Activated T-helper 17 cell treated with anti-CD3 and anti-CD28 coated beads, Interleukin-2, amount 50 U/mL, for 72 hours (primary cell): ENCODE data around the gene C1QB. TPM values are rescaled to one million over a fixed set of nuclear protein-coding genes. Genes with fewer than 3 reads are reported as not detected.

Source experiments
- ATAC-seq: fragments of 150-1000 bp; cut with Tn5 transposase; replicated peaks from 2 replicates; pipeline ENCODE4 v1.10.0; 2021; ENCODE audit warnings: mild to moderate bottlenecking, moderate library complexity
- H3K27ac Mint-ChIP-seq: one replicate; pipeline ENCODE4 v1.8.0; 2022; ENCODE audit warnings: mixed read lengths
- H3K27me3 Mint-ChIP-seq: one replicate; pipeline ENCODE4 v1.8.0; 2022; ENCODE audit warnings: mixed read lengths
- H3K36me3 Mint-ChIP-seq: one replicate; pipeline ENCODE4 v1.8.0; 2022; ENCODE audit warnings: low read depth, mild to moderate bottlenecking, mixed read lengths
- H3K4me1 Mint-ChIP-seq: one replicate; pipeline ENCODE4 v1.8.0; 2022; ENCODE audit warnings: mixed read lengths
- H3K4me3 Mint-ChIP-seq: one replicate; pipeline ENCODE4 v1.8.0; 2022; ENCODE audit warnings: mild to moderate bottlenecking, mixed read lengths
- H3K9me3 Mint-ChIP-seq: one replicate; pipeline ENCODE4 v1.8.0; 2022; ENCODE audit warnings: mixed read lengths
- total RNA-seq, 2 donors: library from RNA; stranded (reverse); gene quantifications; one replicate each; pipeline ENCODE4 v1.2.3, GENCODE V29; 2022

Gene C1QB
- total RNA-seq, 2 donors from 2014 or later, result not detected

DNA sequence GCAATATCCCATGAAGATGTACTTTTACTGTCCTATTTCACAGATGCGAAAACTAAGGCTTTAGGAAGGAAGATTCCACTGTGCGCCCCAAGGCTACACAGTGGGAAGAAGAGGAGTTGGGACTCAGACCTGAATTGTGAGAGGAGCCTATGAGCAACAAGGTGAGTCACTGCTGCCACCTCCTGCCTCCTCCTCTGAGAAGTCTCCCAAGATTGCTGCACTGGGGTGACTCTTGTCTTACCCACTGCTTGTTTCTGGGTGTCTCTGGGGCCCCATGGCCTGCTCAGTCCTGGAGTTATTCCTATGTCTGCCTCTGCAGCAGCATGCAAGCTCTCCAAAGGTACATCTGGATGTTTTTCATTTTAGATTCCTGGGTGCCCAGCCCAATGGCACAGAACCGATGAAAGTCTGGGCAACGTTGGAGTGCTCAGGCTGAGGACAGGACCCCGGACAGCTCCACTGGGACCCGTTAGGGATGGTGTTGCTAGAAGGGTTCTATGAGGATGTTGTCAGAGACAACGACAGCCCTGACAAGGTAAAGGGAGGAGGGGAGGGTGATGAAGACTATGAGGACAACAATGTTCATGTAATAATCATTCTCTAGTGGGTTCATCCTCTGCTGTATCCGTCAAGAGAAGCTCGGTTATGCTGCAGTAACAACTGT lies 27.6 kb upstream of the C1QB start:
- Mint-ChIP-seq H3K4me3 (no peak overlapping the region), H3K9me3 (no peaks in the 10 kb centered on the region), H3K4me1 (no peaks in the 10 kb centered on the region), H3K27ac (no peak overlapping the region), H3K27me3 (peaks cover 41% of the 10 kb centered on the region), H3K36me3 (no peaks in the 10 kb centered on the region)
- peak; percentile 37 for ATAC-seq

DNA sequence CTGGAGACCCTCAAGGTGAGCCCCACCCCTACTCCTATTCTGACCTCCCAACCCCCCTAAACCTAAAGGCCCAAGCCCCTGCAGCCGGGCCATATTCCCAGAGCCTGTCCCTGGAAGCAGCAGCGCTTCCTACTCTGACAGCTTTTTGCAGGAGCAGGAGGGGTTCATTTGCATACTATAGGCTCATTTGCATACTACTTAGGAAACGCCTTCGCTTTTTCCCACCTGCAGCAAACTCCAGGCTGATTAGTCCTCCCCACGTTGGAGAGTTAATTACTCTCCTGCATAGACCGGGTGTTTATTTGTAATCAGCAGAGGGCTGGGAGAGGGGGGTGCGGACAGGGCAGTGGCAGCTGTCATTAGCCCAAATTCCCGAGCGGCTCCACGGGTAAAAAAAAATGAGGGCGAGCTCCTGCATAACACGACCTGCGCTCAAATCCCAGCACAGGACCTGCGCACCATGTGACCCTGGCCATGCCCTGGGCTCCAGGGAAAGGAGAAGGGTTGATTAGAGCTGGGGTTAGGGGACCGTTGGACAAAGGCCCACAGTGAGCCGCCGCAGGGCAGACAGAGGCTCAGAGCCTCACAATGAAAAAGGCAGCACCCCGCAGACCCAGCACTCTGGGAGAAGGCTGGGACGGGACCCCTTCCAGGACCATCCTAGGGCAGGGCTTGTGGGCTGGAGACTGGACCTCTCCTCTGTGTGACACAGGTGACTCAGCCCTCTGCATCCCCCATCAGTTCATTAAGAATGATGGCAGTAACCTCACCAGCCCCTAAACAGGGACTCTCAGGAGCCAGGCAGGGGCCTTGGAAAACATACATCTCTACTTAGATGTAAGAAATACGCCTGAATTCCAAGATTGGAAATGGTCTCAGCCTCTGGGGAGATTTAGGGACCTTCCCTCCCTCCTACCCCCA lies 26.5 kb upstream of the C1QB start:
- no peaks in the 10 kb centered on the region for H3K9me3 Mint-ChIP-seq
- ATAC-seq, result no peak
- no peak overlapping the region for H3K4me3 Mint-ChIP-seq
- peaks cover 45% of the 10 kb centered on the region for H3K27me3 Mint-ChIP-seq
- H3K4me1 Mint-ChIP-seq, result no peaks in the 10 kb centered on the region
- no peak overlapping the region for H3K27ac Mint-ChIP-seq
- no peaks in the 10 kb centered on the region for H3K36me3 Mint-ChIP-seq

DNA sequence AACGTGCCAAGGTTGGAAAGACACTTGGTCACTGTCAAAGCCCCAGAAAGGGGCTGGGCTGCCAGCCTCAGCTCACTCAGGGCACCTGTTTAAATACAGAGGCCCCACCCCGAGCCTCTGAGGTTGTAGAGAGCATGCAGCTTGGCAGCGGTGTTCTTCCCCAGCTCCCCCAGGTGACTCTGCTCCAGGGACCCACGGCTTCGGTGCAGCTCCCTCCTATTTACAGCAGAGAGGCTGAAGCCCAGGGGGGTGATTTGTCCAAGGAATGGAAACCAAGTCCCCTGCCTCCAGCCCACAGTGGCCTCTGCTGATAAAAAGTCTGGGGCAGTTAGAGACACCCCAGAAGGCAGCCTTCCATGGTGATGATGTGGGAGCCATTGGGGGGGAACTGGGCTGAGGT lies 25.7 kb upstream of the C1QB start:
- Mint-ChIP-seq H3K27ac (no peak overlapping the region), H3K36me3 (no peaks in the 10 kb centered on the region), H3K4me3 (no peak overlapping the region), H3K9me3 (no peaks in the 10 kb centered on the region), H3K27me3 (peaks cover 50% of the 10 kb centered on the region), H3K4me1 (no peaks in the 10 kb centered on the region)
- no peak for ATAC-seq

DNA sequence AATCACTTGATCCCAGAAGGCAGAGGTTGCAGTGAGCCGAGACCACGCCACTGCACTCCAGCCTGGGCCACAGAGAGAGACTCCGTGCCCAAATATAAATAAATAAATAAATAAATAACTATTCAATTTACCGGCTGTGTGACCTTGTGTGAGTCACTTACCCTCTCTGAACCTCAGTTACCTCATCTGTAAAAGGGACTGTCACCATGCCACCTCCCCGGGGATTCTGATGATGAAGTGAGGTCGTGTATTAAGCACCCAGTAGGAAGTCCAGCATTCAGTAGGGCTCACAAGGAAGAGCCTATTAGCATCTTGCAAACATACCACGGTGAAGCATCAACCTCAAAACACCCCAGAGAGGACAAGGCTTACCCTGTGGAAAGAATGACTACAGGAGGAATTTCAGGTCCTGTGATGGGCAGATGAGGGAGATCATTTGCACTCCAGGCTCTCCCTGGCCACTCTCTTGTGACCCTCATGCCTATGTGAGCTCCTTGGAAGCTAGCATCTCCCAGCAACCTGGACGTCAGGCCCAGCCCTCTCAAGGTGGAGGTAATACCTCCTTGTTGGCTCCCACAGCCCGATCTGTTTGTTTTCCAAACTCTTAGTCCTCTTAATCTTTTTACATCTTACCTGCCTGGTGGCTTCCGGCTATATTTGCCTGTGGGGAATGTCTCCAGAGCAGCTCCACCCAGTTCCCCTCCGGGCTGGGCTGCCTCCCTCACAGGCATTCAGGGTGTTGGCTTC lies 24.2 kb upstream of the C1QB start:
- H3K9me3 Mint-ChIP-seq, result no peaks in the 10 kb centered on the region
- no peak overlapping the region for H3K27ac Mint-ChIP-seq
- H3K4me1 Mint-ChIP-seq, result no peaks in the 10 kb centered on the region
- ATAC-seq, result no peak
- peaks cover 44% of the 10 kb centered on the region for H3K27me3 Mint-ChIP-seq
- H3K36me3 Mint-ChIP-seq, result no peaks in the 10 kb centered on the region
- H3K4me3 Mint-ChIP-seq, result no peak overlapping the region

DNA sequence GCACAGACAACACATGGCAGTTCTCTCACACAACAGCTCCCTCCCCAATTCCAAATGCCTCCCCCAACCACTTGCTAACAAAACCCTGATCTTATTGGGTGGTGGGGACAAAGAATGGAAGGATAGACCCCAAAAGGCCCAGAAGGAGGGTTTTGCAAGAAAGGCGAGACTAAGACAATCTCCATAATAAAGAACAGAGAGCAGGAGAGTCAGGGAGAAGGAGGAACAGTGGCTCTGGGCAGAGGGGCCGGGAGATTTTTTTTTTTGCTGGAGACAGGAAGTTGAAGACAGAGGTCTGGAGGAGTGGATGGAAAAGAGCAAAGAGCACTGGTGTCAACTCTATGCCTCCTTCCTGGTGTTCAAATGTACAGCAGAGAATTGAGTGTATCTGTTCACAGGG lies 23.1 kb upstream of the C1QB start:
- no peak overlapping the region for H3K27ac Mint-ChIP-seq
- H3K27me3 Mint-ChIP-seq, result peaks cover 40% of the 10 kb centered on the region
- H3K4me3 Mint-ChIP-seq, result no peak overlapping the region
- H3K36me3 Mint-ChIP-seq, result no peaks in the 10 kb centered on the region
- H3K4me1 Mint-ChIP-seq, result no peaks in the 10 kb centered on the region
- ATAC-seq, result no peak
- H3K9me3 Mint-ChIP-seq, result no peaks in the 10 kb centered on the region

DNA sequence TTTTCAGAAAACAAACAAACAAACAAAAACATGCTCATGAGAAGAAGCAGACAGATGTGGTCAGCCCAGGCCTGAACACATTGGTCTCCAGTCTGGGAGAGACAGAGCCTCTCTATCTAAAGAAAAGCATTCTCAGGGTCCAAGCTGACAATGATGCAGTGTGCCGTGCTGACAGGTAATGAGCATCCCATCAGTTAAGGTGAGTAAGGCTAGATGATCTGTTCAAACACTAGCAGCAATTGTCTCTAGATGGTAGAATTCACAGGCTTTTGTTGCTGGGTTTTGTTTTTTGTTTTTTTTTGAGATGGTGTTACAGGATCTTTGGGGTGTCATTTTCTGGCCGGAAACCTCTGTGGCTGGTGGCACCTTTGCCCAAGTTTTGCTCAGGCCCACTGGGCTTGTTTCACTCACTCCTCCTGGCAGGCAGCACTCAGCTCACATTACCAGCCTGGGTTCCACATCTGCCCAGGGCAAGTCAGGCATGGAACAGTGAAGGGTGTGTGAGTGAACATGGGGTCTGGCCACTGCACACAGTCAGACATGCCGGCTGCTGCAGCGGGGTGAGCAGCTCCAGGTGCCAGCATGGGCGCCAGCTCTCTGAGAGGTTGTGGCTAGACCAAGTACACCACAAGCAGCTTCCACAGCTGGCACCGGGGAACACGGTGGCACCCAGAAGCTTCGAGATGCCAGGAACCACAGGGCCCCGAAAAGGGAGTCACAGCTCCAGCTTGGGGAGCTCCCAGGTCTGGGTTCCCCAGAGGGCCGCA lies 19.2 kb upstream of the C1QB start:
- Mint-ChIP-seq H3K4me1 (no peaks in the 10 kb centered on the region), H3K4me3 (no peak overlapping the region), H3K36me3 (no peaks in the 10 kb centered on the region), H3K27me3 (peaks cover 35% of the 10 kb centered on the region), H3K27ac (no peak overlapping the region), H3K9me3 (no peaks in the 10 kb centered on the region)
- ATAC-seq, result no peak

DNA sequence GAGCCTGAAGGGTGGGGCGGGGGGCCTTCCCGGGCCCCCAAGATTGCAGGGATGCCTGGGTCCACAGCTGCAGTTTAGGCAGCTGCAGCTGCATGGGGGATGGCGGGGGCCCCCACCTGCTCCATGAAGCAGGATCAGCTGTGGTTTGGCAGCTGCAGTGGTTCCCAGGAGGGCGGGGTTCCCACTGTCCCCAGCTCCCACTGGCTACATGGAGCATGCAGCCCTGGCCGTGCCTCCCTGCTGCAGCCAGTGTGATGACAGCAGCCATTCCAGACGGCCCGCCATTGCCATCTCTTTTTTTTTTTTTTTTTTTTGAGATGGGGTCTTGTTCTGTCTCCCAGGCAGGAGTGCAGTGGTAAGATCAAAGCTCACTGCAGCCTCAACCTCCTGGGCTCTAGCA lies 17.6 kb upstream of the C1QB start:
- peaks cover 21% of the 10 kb centered on the region for H3K27me3 Mint-ChIP-seq
- no peak overlapping the region for H3K4me3 Mint-ChIP-seq
- no peak overlapping the region for H3K27ac Mint-ChIP-seq
- no peaks in the 10 kb centered on the region for H3K9me3 Mint-ChIP-seq
- no peak for ATAC-seq
- H3K36me3 Mint-ChIP-seq, result no peaks in the 10 kb centered on the region
- H3K4me1 Mint-ChIP-seq, result no peaks in the 10 kb centered on the region

DNA sequence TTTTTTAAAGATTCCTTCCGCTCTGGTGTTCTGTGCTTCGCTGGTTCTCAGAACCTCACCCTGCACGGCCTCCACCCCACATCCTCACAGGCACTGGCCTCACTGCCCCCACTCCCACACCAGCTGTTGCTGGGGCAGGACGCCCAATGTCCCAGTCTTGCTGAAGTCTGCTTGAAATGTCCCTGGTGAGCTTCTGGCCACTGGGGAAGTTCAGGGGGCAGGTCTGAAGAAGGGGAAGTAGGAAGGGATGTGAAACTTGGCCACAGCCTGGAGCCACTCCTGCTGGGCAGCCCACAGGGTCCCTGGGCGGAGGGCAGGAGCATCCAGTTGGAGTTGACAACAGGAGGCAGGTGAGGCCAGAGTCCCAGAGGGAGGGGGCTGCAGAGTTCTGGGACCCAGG lies 16.7 kb upstream of the C1QB start, which contains the start of gene C1QA:
Gene C1QA (plus strand): TSS at position 276 of the 400 bp plus-strand sequence. CDS start 989 bp downstream, outside the sequence.
- peaks cover 22% of the 10 kb centered on the region for H3K27me3 Mint-ChIP-seq
- no peaks in the 10 kb centered on the region for H3K9me3 Mint-ChIP-seq
- no peak for ATAC-seq
- no peaks in the 10 kb centered on the region for H3K4me1 Mint-ChIP-seq
- no peaks in the 10 kb centered on the region for H3K36me3 Mint-ChIP-seq
- H3K27ac Mint-ChIP-seq, result no peak within 1 kb of the TSS
- no peak within 1 kb of the TSS for H3K4me3 Mint-ChIP-seq

DNA sequence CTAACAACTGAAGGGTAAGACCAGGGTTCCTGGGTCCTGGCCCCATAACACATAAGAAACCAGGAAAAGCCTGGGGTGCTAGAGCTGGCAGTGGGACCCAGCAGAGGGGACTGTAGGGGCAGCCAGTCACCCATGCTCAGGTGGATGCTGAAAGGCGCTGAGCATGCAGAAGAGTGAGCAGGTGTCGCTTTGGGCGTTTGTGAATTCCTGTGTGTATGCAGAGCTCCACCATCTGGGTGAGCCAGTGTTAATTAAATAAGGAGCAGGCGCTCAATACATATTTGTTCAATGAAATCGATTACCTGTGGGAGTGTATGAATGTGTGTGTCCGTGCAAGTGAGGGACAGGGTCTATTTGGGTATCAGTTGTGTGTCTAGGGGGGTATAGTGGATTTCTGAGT lies 16.1 kb upstream of the C1QB start:
- H3K27ac Mint-ChIP-seq, result no peak overlapping the region
- no peak overlapping the region for H3K4me3 Mint-ChIP-seq
- H3K27me3 Mint-ChIP-seq, result peaks cover 18% of the 10 kb centered on the region
- no peaks in the 10 kb centered on the region for H3K36me3 Mint-ChIP-seq
- no peaks in the 10 kb centered on the region for H3K4me1 Mint-ChIP-seq
- H3K9me3 Mint-ChIP-seq, result no peaks in the 10 kb centered on the region
- no peak for ATAC-seq

DNA sequence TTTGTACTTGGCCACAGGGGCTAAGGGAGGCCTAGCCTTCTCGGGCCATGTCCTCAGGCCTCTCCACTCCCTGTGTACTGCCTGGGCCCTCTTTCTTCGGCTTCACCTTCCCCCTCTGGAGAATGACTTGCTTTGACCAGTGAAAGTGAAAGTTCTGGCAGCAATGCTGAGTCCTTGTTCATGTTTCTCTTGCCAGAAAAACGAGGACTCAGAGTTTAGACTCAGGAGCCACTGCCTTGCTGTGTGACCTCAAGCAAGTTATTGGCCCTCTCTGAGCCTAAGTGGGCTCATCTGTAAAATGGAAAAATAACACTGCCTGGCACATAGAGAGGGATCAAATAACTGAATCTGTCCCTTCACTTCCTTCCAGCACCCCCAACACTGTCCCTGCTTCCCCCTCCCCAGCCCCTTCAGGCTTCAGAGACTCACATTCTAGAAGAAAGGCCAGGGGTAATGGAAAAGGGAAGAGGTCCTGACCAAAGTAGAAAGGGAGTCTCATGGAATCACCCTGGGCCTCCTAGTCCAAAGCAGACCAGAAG lies 15.1 kb upstream of the C1QB start:
- Mint-ChIP-seq H3K9me3 (no peaks in the 10 kb centered on the region), H3K4me3 (no peak overlapping the region), H3K27ac (no peak overlapping the region), H3K36me3 (no peaks in the 10 kb centered on the region), H3K27me3 (peaks cover 13% of the 10 kb centered on the region), H3K4me1 (no peaks in the 10 kb centered on the region)
- ATAC-seq, result no peak

DNA sequence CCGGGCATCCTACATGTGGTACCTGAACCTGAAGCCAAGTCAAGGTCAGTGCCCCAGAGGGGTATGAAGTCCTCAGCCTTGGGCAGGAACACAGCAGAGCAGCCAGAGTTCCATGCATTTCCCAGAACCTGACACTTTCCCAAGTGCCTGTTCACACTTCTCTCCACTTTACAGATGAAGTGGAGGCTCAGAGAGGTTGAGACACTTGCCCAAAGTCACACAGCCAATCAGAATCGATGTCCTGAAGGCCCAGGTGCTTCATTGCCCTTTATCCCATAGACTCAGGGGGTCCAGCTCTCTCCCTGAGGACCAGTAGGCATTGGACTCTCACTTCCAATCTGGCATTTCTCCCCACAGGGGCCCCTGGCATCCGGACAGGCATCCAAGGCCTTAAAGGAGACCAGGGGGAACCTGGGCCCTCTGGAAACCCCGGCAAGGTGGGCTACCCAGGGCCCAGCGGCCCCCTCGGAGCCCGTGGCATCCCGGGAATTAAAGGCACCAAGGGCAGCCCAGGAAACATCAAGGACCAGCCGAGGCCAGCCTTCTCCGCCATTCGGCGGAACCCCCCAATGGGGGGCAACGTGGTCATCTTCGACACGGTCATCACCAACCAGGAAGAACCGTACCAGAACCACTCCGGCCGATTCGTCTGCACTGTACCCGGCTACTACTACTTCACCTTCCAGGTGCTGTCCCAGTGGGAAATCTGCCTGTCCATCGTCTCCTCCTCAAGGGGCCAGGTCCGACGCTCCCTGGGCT lies 14.4 kb upstream of the C1QB start:
- peaks cover 17% of the 10 kb centered on the region for H3K27me3 Mint-ChIP-seq
- no peak overlapping the region for H3K27ac Mint-ChIP-seq
- no peaks in the 10 kb centered on the region for H3K36me3 Mint-ChIP-seq
- no peaks in the 10 kb centered on the region for H3K4me1 Mint-ChIP-seq
- no peak overlapping the region for H3K4me3 Mint-ChIP-seq
- no peak for ATAC-seq
- H3K9me3 Mint-ChIP-seq, result no peaks in the 10 kb centered on the region

DNA sequence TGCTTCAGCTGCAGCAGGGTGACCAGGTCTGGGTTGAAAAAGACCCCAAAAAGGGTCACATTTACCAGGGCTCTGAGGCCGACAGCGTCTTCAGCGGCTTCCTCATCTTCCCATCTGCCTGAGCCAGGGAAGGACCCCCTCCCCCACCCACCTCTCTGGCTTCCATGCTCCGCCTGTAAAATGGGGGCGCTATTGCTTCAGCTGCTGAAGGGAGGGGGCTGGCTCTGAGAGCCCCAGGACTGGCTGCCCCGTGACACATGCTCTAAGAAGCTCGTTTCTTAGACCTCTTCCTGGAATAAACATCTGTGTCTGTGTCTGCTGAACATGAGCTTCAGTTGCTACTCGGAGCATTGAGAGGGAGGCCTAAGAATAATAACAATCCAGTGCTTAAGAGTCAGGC lies 13.8 kb upstream of the C1QB start:
- H3K4me3 Mint-ChIP-seq, result no peak overlapping the region
- peaks cover 17% of the 10 kb centered on the region for H3K27me3 Mint-ChIP-seq
- H3K36me3 Mint-ChIP-seq, result no peaks in the 10 kb centered on the region
- H3K27ac Mint-ChIP-seq, result no peak overlapping the region
- H3K9me3 Mint-ChIP-seq, result no peaks in the 10 kb centered on the region
- no peaks in the 10 kb centered on the region for H3K4me1 Mint-ChIP-seq
- ATAC-seq, result no peak

DNA sequence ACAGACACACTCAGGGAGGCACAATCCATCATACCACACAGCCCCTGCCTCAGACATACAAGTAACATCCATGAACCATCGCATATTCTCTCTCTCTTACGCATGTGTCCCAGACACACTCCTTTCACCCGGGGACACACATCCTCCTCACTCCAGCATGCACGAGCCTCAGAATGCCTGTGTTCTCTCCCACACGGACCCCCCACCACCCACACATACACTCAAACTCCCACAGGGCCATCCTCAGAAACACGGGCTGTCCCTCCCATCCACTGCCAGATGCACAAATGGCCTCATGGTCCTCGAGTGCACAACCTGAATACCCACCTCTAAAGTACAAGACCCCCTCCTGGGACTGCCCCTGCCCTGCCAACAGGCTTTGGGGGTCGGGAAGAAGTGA lies 11.8 kb upstream of the C1QB start:
- H3K4me1 Mint-ChIP-seq, result no peaks in the 10 kb centered on the region
- H3K27me3 Mint-ChIP-seq, result peaks cover 20% of the 10 kb centered on the region
- H3K27ac Mint-ChIP-seq, result no peak overlapping the region
- H3K4me3 Mint-ChIP-seq, result no peak overlapping the region
- no peaks in the 10 kb centered on the region for H3K36me3 Mint-ChIP-seq
- no peak for ATAC-seq
- H3K9me3 Mint-ChIP-seq, result no peaks in the 10 kb centered on the region
